CD4-positive, CD25-positive, alpha-beta regulatory T cell (primary cell): ENCODE measurements around the gene OR2D3. TPM values are rescaled to one million over a fixed set of nuclear protein-coding genes. Genes with fewer than 3 reads are reported as not detected.
"Not testable (repeated sequence)": the region's sequence is repeated elsewhere in the genome, so short reads cannot be mapped to it uniquely, and the experiment has no call there.

Experiments used
- ATAC-seq, 2 donors: fragments of 150-1000 bp; cut with Tn5 transposase; one replicate each; pipeline ENCODE4 v1.10.0; 2021; ENCODE audit warnings: low read depth in 2 of 2, moderate number of reproducible peaks in 2 of 2, moderate library complexity in 1 of 2
- DNase-seq, 3 donors: peaks; one replicate each; pipeline versions ENCODE4 v3.0.0 to v3.0.0-alpha.2; 2012 to 2022; ENCODE audit warnings: mixed read lengths in 1 of 3
- H3K27ac ChIP-seq: one replicate; pipeline ENCODE4 v1.7.0; 2013; ENCODE audit warnings: mild to moderate bottlenecking, low read length; ENCODE audit not compliant: insufficient read depth, poor library complexity, severe bottlenecking
- H3K27me3 ChIP-seq: one replicate; pipeline ENCODE4 v1.7.0; 2013; ENCODE audit warnings: low read length; ENCODE audit not compliant: control insufficient read depth, insufficient read depth
- H3K36me3 ChIP-seq: one replicate; pipeline ENCODE4 v1.7.0; 2013; ENCODE audit warnings: mild to moderate bottlenecking, low read length, moderate library complexity; ENCODE audit not compliant: control insufficient read depth, insufficient read depth
- H3K4me1 ChIP-seq: 2 replicates; pipeline ENCODE4 v1.7.0; 2013; ENCODE audit warnings: mild to moderate bottlenecking, low read length; ENCODE audit not compliant: insufficient read depth, control insufficient read depth, poor library complexity, severe bottlenecking
- H3K4me3 ChIP-seq: one replicate; pipeline ENCODE4 v1.7.0; 2013; ENCODE audit warnings: low read depth, mild to moderate bottlenecking, low read length, moderate library complexity
- H3K9me3 ChIP-seq, 2 experiments: 1 replicate in 1 of 2; 2 replicates in 1 of 2; pipeline ENCODE4 v1.7.0; 2013; ENCODE audit warnings: low read length in 2 of 2, mild to moderate bottlenecking in 1 of 2, moderate library complexity in 1 of 2; ENCODE audit not compliant: control insufficient read depth in 2 of 2
- H3K27ac Mint-ChIP-seq, 3 donors: one replicate each; pipeline ENCODE4 v1.8.0; 2020 to 2022; ENCODE audit warnings: mild to moderate bottlenecking in 3 of 3, mixed read lengths in 3 of 3, moderate library complexity in 2 of 3
- H3K27me3 Mint-ChIP-seq: one replicate; pipeline ENCODE4 v1.8.0; 2022; ENCODE audit warnings: mild to moderate bottlenecking, mixed read lengths
- H3K36me3 Mint-ChIP-seq: one replicate; pipeline ENCODE4 v1.8.0; 2020; ENCODE audit warnings: mixed read lengths
- H3K4me1 Mint-ChIP-seq, 4 donors: one replicate each; pipeline ENCODE4 v1.8.0; 2020 to 2022; ENCODE audit warnings: mixed read lengths in 4 of 4, mild to moderate bottlenecking in 1 of 4
- H3K4me3 Mint-ChIP-seq, 4 donors: one replicate each; pipeline ENCODE4 v1.8.0; 2020 to 2022; ENCODE audit warnings: mild to moderate bottlenecking in 4 of 4, mixed read lengths in 4 of 4, moderate library complexity in 3 of 4
- H3K9me3 Mint-ChIP-seq, 7 donors: one replicate each; pipeline ENCODE4 v1.8.0; 2020 to 2022; ENCODE audit warnings: mixed read lengths in 7 of 7, mild to moderate bottlenecking in 3 of 7, moderate library complexity in 2 of 7
- polyA plus RNA-seq, 4 donors: library from polyadenylated mRNA; unstranded; fragments of 300-500 nt; fragmentation: Illumina TruSeq; gene quantifications; one replicate each; pipeline ENCODE4 v1.2.3, GENCODE V29; 2021
- total RNA-seq: library from RNA; stranded (reverse); gene quantifications from one replicate; pipeline ENCODE4 v1.2.3, GENCODE V29; 2022

The OR2D3 gene, protein sequence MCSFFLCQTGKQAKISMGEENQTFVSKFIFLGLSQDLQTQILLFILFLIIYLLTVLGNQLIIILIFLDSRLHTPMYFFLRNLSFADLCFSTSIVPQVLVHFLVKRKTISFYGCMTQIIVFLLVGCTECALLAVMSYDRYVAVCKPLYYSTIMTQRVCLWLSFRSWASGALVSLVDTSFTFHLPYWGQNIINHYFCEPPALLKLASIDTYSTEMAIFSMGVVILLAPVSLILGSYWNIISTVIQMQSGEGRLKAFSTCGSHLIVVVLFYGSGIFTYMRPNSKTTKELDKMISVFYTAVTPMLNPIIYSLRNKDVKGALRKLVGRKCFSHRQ
- total RNA-seq: not detected
- polyA plus RNA-seq: not detected

DNA sequence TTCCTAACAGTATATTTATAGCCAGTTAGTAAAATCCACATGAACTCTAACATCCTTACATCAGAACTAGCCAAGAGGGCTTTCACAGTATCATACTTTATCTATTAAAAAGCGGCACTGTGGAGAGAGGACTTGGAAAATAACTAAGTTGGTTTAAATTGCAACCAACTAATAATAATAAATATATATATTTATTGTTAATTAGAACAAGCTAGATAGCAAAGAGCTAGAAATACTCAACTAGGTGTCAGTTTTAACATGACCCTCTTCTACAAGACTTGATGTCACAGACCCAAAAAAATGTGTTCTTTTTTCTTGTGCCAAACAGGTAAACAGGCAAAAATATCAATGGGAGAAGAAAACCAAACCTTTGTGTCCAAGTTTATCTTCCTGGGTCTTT, at the start of gene OR2D3:
TSS of gene OR2D3 (plus strand) at position 301 of the 400 bp plus-strand sequence. CDS start at position 301, 0 bp downstream.
- peaks cover 2% of the 10 kb centered on the region for H3K27me3 ChIP-seq
- H3K4me3 Mint-ChIP-seq: no peak within 1 kb of the TSS

DNA sequence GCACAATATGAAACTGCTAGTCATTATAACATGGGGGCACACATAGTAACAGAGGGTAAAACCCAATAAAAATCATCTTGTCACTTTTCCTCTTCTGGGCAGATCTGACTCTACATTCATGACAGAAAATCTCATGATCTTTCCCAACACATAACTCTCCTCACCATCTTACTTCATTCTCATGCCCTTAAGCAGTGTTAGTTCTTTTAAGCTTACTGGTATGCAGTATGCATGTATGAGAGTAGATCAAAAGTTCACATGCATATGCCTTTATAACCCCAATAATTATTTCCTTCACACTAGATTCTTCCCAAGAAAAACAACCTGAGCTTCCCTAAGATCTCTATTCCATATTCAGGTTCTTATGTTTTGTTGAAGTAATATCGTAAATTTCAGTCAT, 49.5 kb upstream of the OR2D3 start:
- Mint-ChIP-seq H3K36me3 (no peaks in the 10 kb centered on the region), H3K4me3 (no peak overlapping the region), H3K27ac (peak overlapping the region in 1 of 3 donors; percentile 30), H3K27me3 (no peaks in the 10 kb centered on the region), H3K9me3 (peaks cover 0 to 1% (median 0%) of the 10 kb centered on the region in 7 donors), H3K4me1 (no peaks in the 10 kb centered on the region)
- no peaks in the 10 kb centered on the region for H3K4me1 ChIP-seq
- no peak overlapping the region for H3K4me3 ChIP-seq
- DNase-seq: no peak
- H3K36me3 ChIP-seq: no peaks in the 10 kb centered on the region
- H3K27me3 ChIP-seq: no peaks in the 10 kb centered on the region
- H3K27ac ChIP-seq: no peak overlapping the region
- ATAC-seq: no peak
- H3K9me3 ChIP-seq: no peaks in the 10 kb centered on the region

More for the DNA sequence above, at the start of gene OR2D3:
- H3K27ac ChIP-seq: no peak within 1 kb of the TSS
- H3K9me3 Mint-ChIP-seq: peaks cover 0 to 1% (median 0%) of the 10 kb centered on the region in 7 donors
- no peaks in the 10 kb centered on the region for H3K36me3 Mint-ChIP-seq
- H3K27me3 Mint-ChIP-seq: peaks cover 5% of the 10 kb centered on the region
- H3K27ac Mint-ChIP-seq: no peak within 1 kb of the TSS
- no peak within 1 kb of the TSS for H3K4me3 ChIP-seq
- H3K9me3 ChIP-seq: peaks cover 0 to 3% of the 10 kb centered on the region in 2 experiments
- peaks cover 0 to 1% (median 0%) of the 10 kb centered on the region in 4 donors for H3K4me1 Mint-ChIP-seq
- no peak for DNase-seq
- H3K4me1 ChIP-seq: no peaks in the 10 kb centered on the region
- ATAC-seq: no peak
- no peaks in the 10 kb centered on the region for H3K36me3 ChIP-seq

DNA sequence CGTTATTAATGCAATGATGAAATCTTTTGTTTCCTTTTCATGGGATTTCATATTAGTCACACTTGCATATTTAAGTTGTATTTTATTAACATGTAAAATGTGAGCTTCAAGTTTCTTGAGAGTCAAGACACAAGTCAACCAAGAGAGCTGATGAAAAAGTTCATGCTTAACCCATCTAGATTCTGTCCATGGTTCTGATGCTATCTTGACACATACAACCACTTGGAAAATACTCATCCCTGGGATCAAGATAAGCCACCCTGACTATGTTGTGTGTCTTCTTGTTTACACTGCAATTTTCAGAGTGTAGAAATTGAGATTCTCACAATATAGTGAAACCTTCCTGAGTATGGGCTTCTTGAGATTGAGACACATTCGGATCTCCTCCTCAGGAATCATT, 45.0 kb upstream of the OR2D3 start:
- no peak for DNase-seq
- H3K36me3 ChIP-seq: no peaks in the 10 kb centered on the region
- no peaks in the 10 kb centered on the region for H3K27me3 ChIP-seq
- Mint-ChIP-seq H3K4me1 (no peaks in the 10 kb centered on the region), H3K36me3 (no peaks in the 10 kb centered on the region), H3K4me3 (no peak overlapping the region), H3K27me3 (peaks cover 4% of the 10 kb centered on the region), H3K9me3 (peaks cover 0 to 1% (median 0%) of the 10 kb centered on the region in 7 donors), H3K27ac (no peak overlapping the region)
- H3K9me3 ChIP-seq: no peaks in the 10 kb centered on the region
- ATAC-seq: no peak
- H3K4me3 ChIP-seq: no peak overlapping the region
- no peak overlapping the region for H3K27ac ChIP-seq
- no peaks in the 10 kb centered on the region for H3K4me1 ChIP-seq

DNA sequence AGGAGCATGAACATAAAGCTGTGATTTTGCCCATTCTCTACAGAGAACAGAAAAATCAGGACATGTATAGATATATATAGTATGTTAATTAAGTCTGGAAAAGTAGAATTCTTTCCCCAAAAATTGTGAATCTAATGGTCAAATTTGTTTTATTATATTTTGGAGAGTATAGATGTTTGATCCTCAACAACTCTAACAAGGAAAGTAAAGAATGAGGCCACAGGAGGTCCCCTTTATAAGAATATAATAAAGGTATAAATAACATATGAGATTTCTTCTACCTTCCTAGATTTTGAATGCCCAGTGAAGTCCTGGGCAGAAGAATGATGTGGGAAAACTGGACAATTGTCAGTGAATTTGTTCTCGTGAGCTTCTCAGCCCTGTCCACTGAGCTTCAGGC, 44.5 kb upstream of the OR2D3 start, which contains the start of gene OR10A4:
TSS of gene OR10A4 (plus strand) at position 301 of the 400 bp plus-strand sequence. CDS start at position 324, 23 bp downstream.
- Mint-ChIP-seq H3K27me3 (peaks cover 4% of the 10 kb centered on the region), H3K36me3 (no peaks in the 10 kb centered on the region), H3K4me3 (no peak within 1 kb of the TSS), H3K9me3 (peaks cover 0 to 1% (median 0%) of the 10 kb centered on the region in 7 donors), H3K4me1 (no peaks in the 10 kb centered on the region), H3K27ac (no peak within 1 kb of the TSS)
- DNase-seq (no peak), ATAC-seq (no peak)
- Histone ChIP-seq H3K4me3 (no peak within 1 kb of the TSS), H3K27me3 (no peaks in the 10 kb centered on the region), H3K36me3 (no peaks in the 10 kb centered on the region), H3K27ac (no peak within 1 kb of the TSS), H3K9me3 (no peaks in the 10 kb centered on the region), H3K4me1 (no peaks in the 10 kb centered on the region)

DNA sequence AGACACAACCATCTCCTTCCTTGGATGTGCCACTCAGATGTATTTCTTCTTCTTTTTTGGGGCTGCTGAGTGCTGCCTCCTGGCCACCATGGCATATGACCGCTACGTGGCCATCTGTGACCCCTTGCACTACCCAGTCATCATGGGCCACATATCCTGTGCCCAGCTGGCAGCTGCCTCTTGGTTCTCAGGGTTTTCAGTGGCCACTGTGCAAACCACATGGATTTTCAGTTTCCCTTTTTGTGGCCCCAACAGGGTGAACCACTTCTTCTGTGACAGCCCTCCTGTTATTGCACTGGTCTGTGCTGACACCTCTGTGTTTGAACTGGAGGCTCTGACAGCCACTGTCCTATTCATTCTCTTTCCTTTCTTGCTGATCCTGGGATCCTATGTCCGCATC, 43.9 kb upstream of the OR2D3 start:
- Mint-ChIP-seq H3K4me1 (no peaks in the 10 kb centered on the region), H3K9me3 (peaks cover 0 to 1% (median 0%) of the 10 kb centered on the region in 7 donors), H3K36me3 (no peaks in the 10 kb centered on the region), H3K27me3 (peaks cover 4% of the 10 kb centered on the region), H3K27ac (no peak overlapping the region), H3K4me3 (no peak overlapping the region)
- no peak overlapping the region for H3K4me3 ChIP-seq
- no peak overlapping the region for H3K27ac ChIP-seq
- no peaks in the 10 kb centered on the region for H3K9me3 ChIP-seq
- no peaks in the 10 kb centered on the region for H3K27me3 ChIP-seq
- ATAC-seq (no peak), DNase-seq (no peak)
- H3K4me1 ChIP-seq: no peaks in the 10 kb centered on the region
- H3K36me3 ChIP-seq: no peaks in the 10 kb centered on the region

DNA sequence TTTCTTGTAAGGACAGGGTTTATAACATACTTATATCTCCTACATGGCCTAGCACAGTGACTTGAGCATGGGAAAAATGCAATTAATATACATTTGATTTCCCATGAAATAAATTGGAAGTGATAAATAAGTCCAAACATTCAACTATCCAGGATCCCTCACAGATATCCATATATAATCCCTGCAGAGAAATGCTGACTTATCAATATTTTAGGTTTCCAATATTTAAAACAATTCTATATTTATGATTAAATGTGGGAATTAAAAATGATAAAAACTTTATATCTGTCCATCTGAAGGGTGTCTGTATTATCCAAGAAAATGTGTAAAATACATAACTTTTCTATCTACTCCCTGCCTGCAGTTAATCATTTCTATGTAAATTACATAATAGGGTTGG, 38.1 kb upstream of the OR2D3 start:
- Mint-ChIP-seq H3K9me3 (peaks cover 0 to 6% (median 0%) of the 10 kb centered on the region in 7 donors), H3K36me3 (no peaks in the 10 kb centered on the region), H3K4me1 (no peaks in the 10 kb centered on the region), H3K27ac (no peak overlapping the region), H3K4me3 (no peak overlapping the region), H3K27me3 (peaks cover 15% of the 10 kb centered on the region)
- Histone ChIP-seq H3K27me3 (peaks cover 2% of the 10 kb centered on the region), H3K4me1 (no peaks in the 10 kb centered on the region), H3K4me3 (no peak overlapping the region), H3K27ac (no peak overlapping the region), H3K9me3 (no peaks in the 10 kb centered on the region), H3K36me3 (no peaks in the 10 kb centered on the region)
- DNase-seq (no peak), ATAC-seq (no peak)

DNA sequence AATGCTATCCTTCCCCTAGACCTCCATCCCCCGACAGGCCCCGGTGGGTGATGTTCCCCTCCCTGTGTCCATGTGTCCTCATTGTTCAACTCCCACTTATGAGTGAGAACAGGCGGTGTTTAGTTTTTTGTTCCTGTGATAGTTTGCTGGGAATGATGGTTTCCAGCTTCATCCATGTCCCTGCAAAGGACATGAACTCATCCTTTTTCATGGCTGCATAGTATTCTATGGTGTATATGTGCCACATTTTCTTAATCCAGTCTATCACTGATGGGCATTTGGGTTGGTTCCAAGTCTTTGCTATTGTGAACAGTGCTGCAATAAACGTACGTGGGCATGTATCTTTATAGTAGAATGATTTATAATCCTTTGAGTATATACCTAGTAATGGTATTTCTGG, 33.1 kb upstream of the OR2D3 start:
- ATAC-seq, H3K4me1 ChIP-seq, H3K36me3 ChIP-seq, H3K4me1 Mint-ChIP-seq, H3K27ac ChIP-seq, H3K4me3 ChIP-seq, H3K27ac Mint-ChIP-seq, H3K36me3 Mint-ChIP-seq, H3K9me3 ChIP-seq, H3K27me3 ChIP-seq, DNase-seq, H3K4me3 Mint-ChIP-seq: not testable (repeated sequence)
- peaks cover 11% of the 10 kb centered on the region for H3K27me3 Mint-ChIP-seq
- peaks cover 0 to 10% (median 0%) of the 10 kb centered on the region in 7 donors for H3K9me3 Mint-ChIP-seq

DNA sequence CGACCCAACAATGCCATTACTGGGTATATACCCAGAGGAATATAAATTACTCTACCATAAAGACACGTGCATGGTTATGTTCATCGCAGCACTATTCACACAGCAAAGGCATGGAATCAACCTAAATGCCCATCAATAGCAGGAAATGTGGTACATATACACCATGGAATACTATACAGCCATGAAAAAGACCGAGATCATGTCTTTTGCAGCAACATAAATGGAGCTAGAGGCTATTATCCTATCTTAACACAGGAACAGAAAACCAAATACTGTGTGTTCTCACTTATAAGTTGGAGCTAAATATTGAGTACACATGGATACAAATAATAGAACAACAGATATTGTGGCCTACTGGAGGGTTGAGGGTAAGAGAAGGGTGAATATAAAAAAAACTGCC, 32.0 kb upstream of the OR2D3 start:
- Histone ChIP-seq H3K9me3 (no peaks in the 10 kb centered on the region), H3K36me3 (no peaks in the 10 kb centered on the region), H3K4me1 (no peaks in the 10 kb centered on the region), H3K27me3 (peaks cover 6% of the 10 kb centered on the region), H3K27ac (no peak overlapping the region), H3K4me3 (no peak overlapping the region)
- no peaks in the 10 kb centered on the region for H3K4me1 Mint-ChIP-seq
- H3K36me3 Mint-ChIP-seq: no peaks in the 10 kb centered on the region
- H3K27me3 Mint-ChIP-seq: peaks cover 11% of the 10 kb centered on the region
- H3K27ac Mint-ChIP-seq: no peak overlapping the region
- ATAC-seq (no peak), DNase-seq (no peak)
- no peak overlapping the region for H3K4me3 Mint-ChIP-seq
- peaks cover 0 to 10% (median 0%) of the 10 kb centered on the region in 7 donors for H3K9me3 Mint-ChIP-seq
